Smooth muscle cell (in vitro differentiated cells): Measurements from ENCODE around the gene TSPO2. TPM values are rescaled to one million over a fixed set of nuclear protein-coding genes. Genes with fewer than 3 reads are reported as not detected.

Source experiments
- DNase-seq: peaks from one replicate; lab custom pipeline; 2025; ENCODE audit not compliant: unreplicated experiment; lab: John Stamatoyannopoulos, UW
- H2AFZ ChIP-seq: fragments of 200-600 bp; sonication (generic); 2 replicates; pipeline ENCODE4 v1.6.0; 2016; ENCODE audit warnings: antibody characterized with exemption, low read depth, mild to moderate bottlenecking
- H3F3A ChIP-seq: fragments of 200-600 bp; sonication (generic); 2 replicates; pipeline ENCODE4 v1.6.0; 2017; ENCODE audit warnings: antibody characterized with exemption, low read depth
- H3K27ac ChIP-seq: fragments of 200-600 bp; sonication (generic); 2 replicates; pipeline ENCODE4 v1.5.1; 2016; ENCODE audit warnings: low read depth, mild to moderate bottlenecking
- H3K27me3 ChIP-seq: fragments of 200-600 bp; sonication (generic); 2 replicates; pipeline ENCODE4 v1.6.1; 2016; ENCODE audit warnings: low read depth, mild to moderate bottlenecking
- H3K36me3 ChIP-seq: fragments of 200-600 bp; sonication (generic); 2 replicates; pipeline ENCODE4 v1.5.1; 2016; ENCODE audit warnings: low read depth
- H3K4me1 ChIP-seq: fragments of 200-600 bp; sonication (generic); 2 replicates; pipeline ENCODE4 v1.5.1; 2016; ENCODE audit warnings: low read depth
- H3K4me2 ChIP-seq: fragments of 200-600 bp; sonication (generic); 2 replicates; pipeline ENCODE4 v1.6.0; 2016; ENCODE audit warnings: mild to moderate bottlenecking
- H3K4me3 ChIP-seq: fragments of 200-600 bp; sonication (generic); 2 replicates; pipeline ENCODE4 v1.5.1; 2016; ENCODE audit warnings: mild to moderate bottlenecking
- H3K79me2 ChIP-seq: fragments of 200-600 bp; sonication (generic); 2 replicates; pipeline ENCODE4 v1.6.0; 2016; ENCODE audit warnings: low read depth, mild to moderate bottlenecking
- H3K9ac ChIP-seq: fragments of 200-600 bp; sonication (generic); 2 replicates; pipeline ENCODE4 v1.6.0; 2016; ENCODE audit warnings: low read depth
- H3K9me3 ChIP-seq: fragments of 200-600 bp; sonication (generic); replicated peaks from 2 replicates; pipeline ENCODE4 v1.5.1; 2016; ENCODE audit warnings: low read depth
- H4K20me1 ChIP-seq: fragments of 200-600 bp; sonication (generic); 2 replicates; pipeline ENCODE4 v1.6.0; 2016; ENCODE audit warnings: low read depth
- WGBS: methylation state at CpG from one replicate; pipeline ENCODE4 v1.1.7; 2016; ENCODE audit warnings: low lambda C conversion rate; 5-methylcytosine and 5-hydroxymethylcytosine counted together
- polyA plus RNA-seq: library from polyadenylated mRNA; unstranded; fragments of >200 nt; fragmentation: Nextera tagmentation; extraction: Ambion mirVana; gene quantifications from 2 replicates; pipeline ENCODE4 v1.2.1, GENCODE V29; 2016
- total RNA-seq: library from RNA; depleted of rRNA; stranded (reverse); fragments of >200 nt; gene quantifications from 2 replicates; pipeline ENCODE4 v1.2.3, GENCODE V29; 2014
- TF ChIP-seq, protein P1 (sequence below): fragments of 200-600 bp; sonication (generic); IDR thresholded peaks from 2 replicates; pipeline ENCODE4 v1.5.1; 2017; ENCODE audit warnings: borderline replicate concordance, mild to moderate bottlenecking, antibody characterized with exemption; ENCODE audit not compliant: insufficient read depth, poor library complexity, severe bottlenecking

TSPO2 gene
- total and polyA plus RNA-seq, 2 experiments from 2014 or later, result not detected

DNA sequence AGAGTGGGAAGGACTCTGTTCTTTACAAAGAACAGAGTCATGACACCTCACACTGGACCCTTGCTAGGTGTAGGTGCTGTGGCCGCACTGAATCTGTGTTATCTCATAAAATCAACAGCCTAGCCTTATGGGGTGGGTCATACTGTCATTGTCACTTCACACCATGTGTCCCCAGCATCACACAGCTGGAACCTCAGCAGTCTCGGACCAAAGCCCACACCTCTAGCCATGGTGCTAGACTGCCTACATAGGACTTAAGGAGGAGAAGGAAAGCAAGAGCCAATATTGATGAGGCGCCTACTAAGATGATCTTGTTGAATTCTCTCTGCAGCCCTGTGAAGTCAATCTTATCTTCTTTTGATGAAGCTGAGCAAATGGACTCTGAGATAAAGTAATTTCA, 34.3 kb upstream of the TSPO2 start:
- Histone ChIP-seq H4K20me1 (no peaks in the 10 kb centered on the region), H3K4me2 (no peak overlapping the region), H3F3A (no peaks in the 10 kb centered on the region), H3K36me3 (no peaks in the 10 kb centered on the region), H2AFZ (no peak overlapping the region), H3K79me2 (no peaks in the 10 kb centered on the region), H3K4me1 (no peaks in the 10 kb centered on the region), H3K27ac (no peak overlapping the region), H3K4me3 (no peak overlapping the region), H3K9ac (no peak overlapping the region), H3K9me3 (no peaks in the 10 kb centered on the region), H3K27me3 (no peaks in the 10 kb centered on the region)
- DNase-seq, result no peak
- 89% methylated on average over 3 of the region's 3 CpGs for WGBS
- TF ChIP-seq, protein P1, sequence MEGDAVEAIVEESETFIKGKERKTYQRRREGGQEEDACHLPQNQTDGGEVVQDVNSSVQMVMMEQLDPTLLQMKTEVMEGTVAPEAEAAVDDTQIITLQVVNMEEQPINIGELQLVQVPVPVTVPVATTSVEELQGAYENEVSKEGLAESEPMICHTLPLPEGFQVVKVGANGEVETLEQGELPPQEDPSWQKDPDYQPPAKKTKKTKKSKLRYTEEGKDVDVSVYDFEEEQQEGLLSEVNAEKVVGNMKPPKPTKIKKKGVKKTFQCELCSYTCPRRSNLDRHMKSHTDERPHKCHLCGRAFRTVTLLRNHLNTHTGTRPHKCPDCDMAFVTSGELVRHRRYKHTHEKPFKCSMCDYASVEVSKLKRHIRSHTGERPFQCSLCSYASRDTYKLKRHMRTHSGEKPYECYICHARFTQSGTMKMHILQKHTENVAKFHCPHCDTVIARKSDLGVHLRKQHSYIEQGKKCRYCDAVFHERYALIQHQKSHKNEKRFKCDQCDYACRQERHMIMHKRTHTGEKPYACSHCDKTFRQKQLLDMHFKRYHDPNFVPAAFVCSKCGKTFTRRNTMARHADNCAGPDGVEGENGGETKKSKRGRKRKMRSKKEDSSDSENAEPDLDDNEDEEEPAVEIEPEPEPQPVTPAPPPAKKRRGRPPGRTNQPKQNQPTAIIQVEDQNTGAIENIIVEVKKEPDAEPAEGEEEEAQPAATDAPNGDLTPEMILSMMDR, result no peak

DNA sequence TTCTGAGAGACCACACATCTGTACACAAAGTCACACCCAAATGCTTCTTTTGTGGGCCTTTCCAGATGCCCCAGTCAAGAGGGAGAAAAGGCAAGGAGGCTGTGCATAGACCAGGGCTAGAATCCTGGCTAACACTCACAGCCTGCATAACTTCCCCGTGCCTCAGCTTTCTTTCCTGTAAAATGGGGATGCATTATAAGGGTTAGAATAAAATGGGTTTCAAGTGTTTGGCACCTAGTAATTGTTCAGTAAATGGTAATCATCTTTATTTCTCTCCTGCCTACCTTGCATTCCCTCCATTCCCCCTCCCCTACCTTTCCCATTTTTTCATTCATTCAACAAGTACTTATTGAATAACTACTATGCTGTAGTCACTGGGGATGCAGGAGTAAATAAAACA, 32.6 kb upstream of the TSPO2 start:
- Histone ChIP-seq H3K4me3 (no peak overlapping the region), H2AFZ (no peak overlapping the region), H3K27ac (no peak overlapping the region), H3K4me1 (no peaks in the 10 kb centered on the region), H3K4me2 (no peak overlapping the region), H3F3A (no peaks in the 10 kb centered on the region), H3K79me2 (no peaks in the 10 kb centered on the region), H3K36me3 (no peaks in the 10 kb centered on the region), H3K9ac (no peak overlapping the region), H3K27me3 (no peaks in the 10 kb centered on the region), H3K9me3 (no peaks in the 10 kb centered on the region), H4K20me1 (no peaks in the 10 kb centered on the region)
- TF ChIP-seq, protein P1, result no peak
- no peak for DNase-seq
- 100% methylated on average over 1 of the region's 1 CpG for WGBS

DNA sequence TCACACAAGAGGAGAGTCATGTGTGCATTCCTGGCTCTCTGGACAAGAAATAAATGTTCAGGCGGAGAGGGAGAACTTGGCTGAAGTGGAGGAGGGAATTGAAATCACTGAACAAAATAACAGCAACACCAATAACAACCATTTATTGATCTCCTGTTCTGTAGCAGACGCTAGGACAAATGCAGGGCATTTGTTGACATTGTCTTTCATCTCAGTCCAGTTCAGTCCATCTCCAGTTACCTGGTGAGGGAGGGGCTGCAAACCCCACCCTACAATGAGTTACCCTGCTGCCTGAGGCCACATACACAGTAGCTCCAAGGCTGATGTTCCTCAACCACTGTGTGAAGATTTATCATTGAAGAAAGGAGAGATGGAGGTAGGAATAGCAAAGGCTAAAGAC, 30.6 kb upstream of the TSPO2 start:
- Histone ChIP-seq H3K79me2 (no peaks in the 10 kb centered on the region), H2AFZ (no peak overlapping the region), H3K9me3 (no peaks in the 10 kb centered on the region), H3K27ac (no peak overlapping the region), H3F3A (no peaks in the 10 kb centered on the region), H3K27me3 (no peaks in the 10 kb centered on the region), H3K4me2 (no peak overlapping the region), H3K4me1 (no peaks in the 10 kb centered on the region), H4K20me1 (no peaks in the 10 kb centered on the region), H3K9ac (no peak overlapping the region), H3K4me3 (no peak overlapping the region), H3K36me3 (no peaks in the 10 kb centered on the region)
- 85% methylated on average over 2 of the region's 2 CpGs for WGBS
- DNase-seq, result no peak
- TF ChIP-seq, protein P1, result no peak

DNA sequence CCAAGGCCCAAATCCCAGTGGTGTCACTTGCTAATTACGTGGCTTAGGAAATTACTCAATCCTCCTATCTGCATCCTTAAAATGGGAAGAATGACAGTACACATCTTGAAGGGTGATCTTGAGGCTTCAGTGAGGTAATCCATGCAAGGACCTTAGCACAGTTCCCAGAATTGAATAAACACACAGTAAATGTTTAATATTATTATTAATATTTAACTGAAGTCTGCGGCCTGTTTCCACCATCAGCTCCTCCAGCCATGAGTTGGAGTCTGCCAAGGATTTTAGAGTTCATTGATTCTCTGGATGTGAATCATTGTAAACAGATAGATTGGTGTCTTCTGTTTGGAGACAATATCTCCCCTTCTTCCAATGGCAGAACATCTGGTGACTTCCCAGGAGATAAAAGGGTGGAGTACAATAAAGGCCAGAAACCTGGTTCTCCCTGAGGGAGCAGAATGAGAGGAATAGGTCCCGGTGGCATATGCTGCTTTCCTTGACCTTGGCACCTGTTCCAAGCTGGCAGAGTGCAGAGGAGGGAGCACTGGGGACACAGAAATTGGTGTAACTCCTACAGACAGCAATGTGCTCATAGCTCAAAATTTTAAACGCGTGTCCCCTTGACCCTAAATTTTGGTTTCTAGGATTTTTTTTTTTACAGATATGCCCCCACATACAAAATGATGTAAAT, 28.7 kb upstream of the TSPO2 start:
- TF ChIP-seq, protein P1, result no peak
- 97% methylated on average over 5 of the region's 5 CpGs for WGBS
- DNase-seq, result no peak

More for the DNA sequence above, 28.7 kb upstream of the TSPO2 start:
- no peak overlapping the region for H3K4me3 ChIP-seq
- H4K20me1 ChIP-seq, result no peaks in the 10 kb centered on the region
- H3F3A ChIP-seq, result no peaks in the 10 kb centered on the region
- H3K79me2 ChIP-seq, result no peaks in the 10 kb centered on the region
- no peak overlapping the region for H3K27ac ChIP-seq
- no peak overlapping the region for H3K9ac ChIP-seq
- H3K4me1 ChIP-seq, result no peaks in the 10 kb centered on the region
- H3K9me3 ChIP-seq, result no peaks in the 10 kb centered on the region
- H3K27me3 ChIP-seq, result no peaks in the 10 kb centered on the region
- no peak overlapping the region for H3K4me2 ChIP-seq
- H2AFZ ChIP-seq, result no peak overlapping the region
- no peaks in the 10 kb centered on the region for H3K36me3 ChIP-seq
